GM12878 (cell line): ENCODE measurements around the gene SIDT1. TPM values are rescaled to one million over a fixed set of nuclear protein-coding genes. Genes with fewer than 3 reads are reported as not detected.

Experiments used
- ATAC-seq: fragments of 200-7000 bp; cut with Tn5 transposase; 3 replicates; pipeline ENCODE4 v1.9.1; 2020; ENCODE audit warnings: mild to moderate bottlenecking, moderate library complexity
- BruUV-seq: library from RNA; stranded (reverse); fragments of 400-500 nt; replicated peaks from 2 replicates; lab custom pipeline; 2021; lab: Mats Ljungman, UMichigan
- CTCF ChIA-PET: fragments of 300-600 bp; sonication (Branson Sonifier 250); formaldehyde crosslinking; extraction: SDS; loops from one replicate; lab custom pipeline; 2021; ENCODE audit warnings: inconsistent platforms; lab: Yijun Ruan, JAX
- POLR2A ChIA-PET: fragments of 350-600 bp; formaldehyde crosslinking; extraction: SDS; loops from one replicate; lab custom pipeline; 2021; ENCODE audit warnings: inconsistent platforms; lab: Charles Lee
- RAD21 ChIA-PET: fragments of 300-600 bp; sonication (Branson Sonifier 250); formaldehyde crosslinking; loops from one replicate; lab custom pipeline; 2023; ENCODE audit warnings: antibody characterized with exemption; ENCODE audit not compliant: unreplicated experiment; lab: Charles Lee
- SMC1A ChIA-PET: fragments of 300-600 bp; sonication (Branson Sonifier 250); formaldehyde crosslinking; loops from one replicate; lab custom pipeline; 2023; ENCODE audit not compliant: unreplicated experiment, uncharacterized antibody; lab: Charles Lee
- DNase-seq: peaks from one replicate; pipeline ENCODE4 v3.0.0-alpha.2; 2011; ENCODE audit warnings: low read depth, low spot score
- FAIRE-seq: peaks from 3 replicates; lab custom pipeline; 2011; peaks lifted over from hg19 to GRCh38; lab: Jason Lieb, UNC
- H2AFZ ChIP-seq: 2 replicates; pipeline ENCODE4 v1.6.0; 2011; ENCODE audit warnings: low read depth, low read length, control low read depth; ENCODE audit not compliant: control insufficient read depth
- H3K27ac ChIP-seq: 2 replicates; pipeline ENCODE4 v1.5.1; 2011; ENCODE audit warnings: control low read depth; ENCODE audit not compliant: control insufficient read depth, insufficient read depth
- H3K27me3 ChIP-seq, 2 experiments: replicated peaks in 1 of 2; 2 replicates each; pipeline versions ENCODE4 v1.6.0 to v1.6.1; 2011; ENCODE audit warnings: low read length in 1 of 2; ENCODE audit not compliant: control insufficient read depth in 2 of 2, insufficient read depth in 2 of 2
- H3K36me3 ChIP-seq, 2 experiments: 2 replicates each; pipeline ENCODE4 v1.5.1; 2011; ENCODE audit warnings: low read length in 1 of 2; ENCODE audit not compliant: control insufficient read depth in 2 of 2, insufficient read depth in 2 of 2
- H3K4me1 ChIP-seq: 2 replicates; pipeline ENCODE4 v1.6.1; 2011; ENCODE audit warnings: mild to moderate bottlenecking, low read length, moderate library complexity, mixed read lengths; ENCODE audit not compliant: control insufficient read depth, insufficient read depth
- H3K4me2 ChIP-seq: 2 replicates; pipeline ENCODE4 v1.6.0; 2011; ENCODE audit warnings: control low read depth; ENCODE audit not compliant: control insufficient read depth, insufficient read depth
- H3K4me3 ChIP-seq: fragments of 200-600 bp; sonication (generic); 2 replicates; pipeline ENCODE4 v1.5.1; 2016
- H3K79me2 ChIP-seq: 2 replicates; pipeline ENCODE4 v1.6.0; 2011; ENCODE audit warnings: low read length; ENCODE audit not compliant: control insufficient read depth, insufficient read depth
- H3K9ac ChIP-seq: 2 replicates; pipeline ENCODE4 v1.8.0; 2011; ENCODE audit warnings: low read length, control low read depth, mixed read lengths; ENCODE audit not compliant: control insufficient read depth, insufficient read depth
- H3K9me3 ChIP-seq: replicated peaks from 3 replicates; pipeline ENCODE4 v1.5.1; 2011; ENCODE audit warnings: mild to moderate bottlenecking, low read length; ENCODE audit not compliant: control insufficient read depth, insufficient read depth
- H4K20me1 ChIP-seq: 2 replicates; pipeline ENCODE4 v1.6.0; 2011; ENCODE audit not compliant: control insufficient read depth, insufficient read depth
- BACH1 ChIP-seq: fragments of 450-650 bp; IDR thresholded peaks from 2 replicates; pipeline ENCODE4 v1.6.1; 2017; ENCODE audit warnings: mild to moderate bottlenecking, borderline replicate concordance
- BHLHE40 ChIP-seq, 2 experiments: fragments of 450-650 bp in 1 of 2; IDR thresholded peaks; 2 replicates each; pipeline ENCODE4 v1.6.1; 2011 to 2017; ENCODE audit warnings: low read depth in 2 of 2, borderline replicate concordance in 1 of 2, improper control_type of control experiment in 1 of 2, low read length in 1 of 2, mild to moderate bottlenecking in 1 of 2
- CREM ChIP-seq: IDR thresholded peaks from 2 replicates; pipeline ENCODE4 v1.6.1; 2014; ENCODE audit warnings: antibody characterized with exemption, low read depth
- CTCF ChIP-seq, 3 experiments: IDR thresholded peaks in 2 of 3; conservative IDR thresholded peaks in 1 of 3; 2 replicates each; pipeline ENCODE4 v1.5.1; 2011; ENCODE audit warnings: low read depth in 3 of 3, low read length in 3 of 3, mild to moderate bottlenecking in 3 of 3, control low read depth in 2 of 3, moderate library complexity in 2 of 3, inconsistent platforms in 1 of 3, mixed read lengths in 1 of 3; ENCODE audit not compliant: control insufficient read depth in 2 of 3, insufficient read depth in 1 of 3; ENCODE audit errors: extremely low read depth in 1 of 3
- HDGF ChIP-seq: fragments of 450-650 bp; IDR thresholded peaks from 2 replicates; pipeline ENCODE4 v1.6.1; 2016; ENCODE audit warnings: antibody characterized with exemption
- KLF5 ChIP-seq: fragments of 450-650 bp; IDR thresholded peaks from 2 replicates; pipeline ENCODE4 v1.6.1; 2014; ENCODE audit warnings: mild to moderate bottlenecking; ENCODE audit not compliant: partially characterized antibody
- MAX ChIP-seq: IDR thresholded peaks from 2 replicates; pipeline ENCODE4 v1.6.1; 2012; ENCODE audit warnings: low read depth, low read length, improper control_type of control experiment
- NRF1 ChIP-seq: conservative IDR thresholded peaks from 2 replicates; pipeline ENCODE4 v1.6.1; 2011; ENCODE audit warnings: mild to moderate bottlenecking, low read depth, low read length, improper control_type of control experiment
- PAX5 ChIP-seq: IDR thresholded peaks from 2 replicates; pipeline ENCODE4 v1.6.1; 2011; ENCODE audit warnings: low read depth, low read length, borderline replicate concordance
- RCOR1 ChIP-seq: conservative IDR thresholded peaks from 2 replicates; pipeline ENCODE4 v1.6.1; 2012; ENCODE audit warnings: low read depth, low read length, improper control_type of control experiment
- SMAD5 ChIP-seq: IDR thresholded peaks from 2 replicates; pipeline ENCODE4 v1.6.1; 2016; ENCODE audit warnings: antibody characterized with exemption, low read depth
- SP1 ChIP-seq: IDR thresholded peaks from one replicate; pipeline ENCODE4 v1.6.1; 2011; ENCODE audit warnings: low read depth, low read length
- SRF ChIP-seq, 2 experiments: IDR thresholded peaks; 2 replicates each; pipeline ENCODE4 v1.6.1; 2011; ENCODE audit warnings: low read depth in 2 of 2, low read length in 2 of 2, mild to moderate bottlenecking in 1 of 2, moderate library complexity in 1 of 2
- STAT3 ChIP-seq: IDR thresholded peaks from 2 replicates; pipeline ENCODE4 v1.6.1; 2011; ENCODE audit warnings: low read depth, low read length, improper control_type of control experiment
- YBX1 ChIP-seq: fragments of 450-650 bp; IDR thresholded peaks from 2 replicates; pipeline ENCODE4 v1.6.1; 2016; ENCODE audit warnings: antibody characterized with exemption
- ZBED1 ChIP-seq: IDR thresholded peaks from 2 replicates; pipeline ENCODE4 v1.6.1; 2016; ENCODE audit warnings: borderline replicate concordance
- WGBS: methylation state at CpG from one replicate; pipeline ENCODE4 v1.1.6; 2016; ENCODE audit warnings: low lambda C conversion rate; ENCODE audit not compliant: insufficient replicate concordance, insufficient coverage; ENCODE audit errors: missing lambda C conversion rate; 5-methylcytosine and 5-hydroxymethylcytosine counted together
- in situ Hi-C: fragments of 300-500 bp; cut with MboI; formaldehyde crosslinking; loops from 9 replicates; pipeline ENCODE4 v1.14.3; 2018; ENCODE audit warnings: mixed read lengths
- intact Hi-C: fragments of 100-400 bp; cut with micrococcal nuclease; formaldehyde crosslinking; loops from one replicate; pipeline ENCODE4 v1.14.2; 2022; ENCODE audit not compliant: unreplicated experiment
- polyA plus RNA-seq, 11 experiments: library from polyadenylated mRNA; depleted of rRNA in 4 of 11; unstranded in 6 of 11; stranded (reverse) in 5 of 11; fragments of >200 nt; fragmentation: Nextera tagmentation in 4 of 11; fragmentation: Illumina TruSeq in 1 of 11; extraction: Ambion mirVana in 4 of 11; extraction: Trizol in 1 of 11; gene quantifications; 1 replicate in 1 of 11; 2 replicates in 10 of 11; pipeline versions ENCODE4 v1.2.1 to v1.2.3, GENCODE V29; 2011 to 2016; ENCODE audit warnings: inconsistent platforms in 2 of 11, missing spikeins in 2 of 11, low read depth in 1 of 11
- total RNA-seq, 4 experiments: library from RNA; depleted of rRNA in 3 of 4; stranded (reverse); fragments of >200 nt in 3 of 4; fragmentation: Illumina TruSeq in 1 of 4; extraction: Trizol in 1 of 4; gene quantifications; 2 replicates each; pipeline versions ENCODE4 v1.2.1 to v1.2.3, GENCODE V29; 2013 to 2021

Gene SIDT1
- total and polyA plus RNA-seq, 10 of the 15 experiments (the other 5 are each of a cell fraction or from before 2014, with no cell fraction given), result 3.0 to 45.0 (median 26.6) TPM

GRCh38 chr3:113614402-113614801 lies 82.0 kb downstream of the SIDT1 start:
- ATAC-seq, result no peak
- Histone ChIP-seq H3K27me3 (no peaks in the 10 kb centered on the region), H3K4me1 (no peaks in the 10 kb centered on the region)
- intact Hi-C loops, result no loop called here
- TF ChIP-seq MAX, result no peak
- TF ChIP-seq CREM, result no peak
- TF ChIP-seq STAT3, result no peak
- TF ChIP-seq NRF1, result no peak
- no peak for TF ChIP-seq SP1
- TF ChIP-seq BHLHE40 (IDR thresholded peaks at IDR 0.05; ENCODE audit: borderline replicate concordance in 1 of 2, low read depth in 2 of 2, low read length in 1 of 2), result no peak
- no peak for TF ChIP-seq KLF5
- no peak for TF ChIP-seq BACH1
- TF ChIP-seq, all 136 proteins: peak for 0
- ChIA-PET CTCF (no interaction called here), SMC1A (no interaction called here), POLR2A (no interaction called here), RAD21 (no interaction called here)
- H2AFZ ChIP-seq, result no peak overlapping the region
- no peaks in the 10 kb centered on the region for H4K20me1 ChIP-seq
- H3K9me3 ChIP-seq, result no peaks in the 10 kb centered on the region
- FAIRE-seq, result no peak
- WGBS, result 37% methylated on average over 5 of the region's 5 CpGs
- in situ Hi-C loops, result no loop called here
- no peak overlapping the region for H3K4me3 ChIP-seq
- no peak overlapping the region for H3K9ac ChIP-seq
- H3K79me2 ChIP-seq, result no peaks in the 10 kb centered on the region
- peaks cover 12 to 43% of the 10 kb centered on the region in 2 experiments for H3K36me3 ChIP-seq
- no TSS peak for BruUV-seq
- H3K4me2 ChIP-seq, result no peak overlapping the region
- DNase-seq, result no peak
- no peak overlapping the region for H3K27ac ChIP-seq

DNA sequence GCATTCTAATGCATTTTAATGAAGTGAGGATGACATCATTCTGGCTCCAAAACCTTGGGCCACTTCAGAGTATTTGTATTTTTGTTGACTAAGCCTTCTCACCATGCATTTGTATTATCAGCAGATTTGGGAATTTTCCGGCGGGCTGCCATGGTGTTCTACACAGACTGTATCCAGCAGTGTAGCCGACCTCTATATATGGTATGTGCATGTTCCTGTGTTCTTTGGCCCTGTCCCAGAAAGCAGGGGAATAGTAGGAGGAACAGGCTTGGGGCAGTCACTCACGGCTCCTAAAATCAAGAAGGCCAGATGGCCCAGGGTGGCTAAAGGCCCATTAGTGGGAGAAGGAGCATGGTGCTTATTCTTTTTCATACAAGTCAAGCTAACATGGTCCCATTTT lies 83.6 kb downstream of the SIDT1 start:
- no peak for FAIRE-seq
- Histone ChIP-seq H4K20me1 (no peaks in the 10 kb centered on the region), H3K4me2 (no peak overlapping the region), H3K9me3 (no peaks in the 10 kb centered on the region), H3K27me3 (no peaks in the 10 kb centered on the region), H3K9ac (no peak overlapping the region), H2AFZ (no peak overlapping the region), H3K4me3 (no peak overlapping the region), H3K36me3 (peaks cover 9 to 41% of the 10 kb centered on the region in 2 experiments), H3K4me1 (no peaks in the 10 kb centered on the region), H3K27ac (no peak overlapping the region), H3K79me2 (no peaks in the 10 kb centered on the region)
- SMC1A ChIA-PET, result interaction anchor here (1.3 kb wide), 1 partner anchor 122 kb away, joined by 3 read pairs; no protein-coding TSS in a partner anchor
- no peak for DNase-seq
- CTCF ChIA-PET, result no interaction called here
- ATAC-seq, result no peak
- RAD21 ChIA-PET, result no interaction called here
- BruUV-seq, result no TSS peak
- intact Hi-C loops, result no loop called here
- in situ Hi-C loops, result no loop called here
- 98% methylated on average over 4 of the region's 4 CpGs for WGBS
- POLR2A ChIA-PET, result interaction anchor here (0.7 kb wide), 1 partner anchor 34 kb away, joined by 3 read pairs; no protein-coding TSS in a partner anchor
- TF ChIP-seq HDGF, result no peak
- TF ChIP-seq RCOR1, result no peak
- no peak for TF ChIP-seq SMAD5
- no peak for TF ChIP-seq SRF (IDR thresholded peaks at IDR 0.05; ENCODE audit: low read depth in 2 of 2, low read length in 2 of 2)
- TF ChIP-seq CTCF (IDR thresholded peaks at IDR 0.05 in 2 of 3, conservative IDR thresholded peaks at IDR 0.05 in 1 of 3; ENCODE audit: control insufficient read depth in 2 of 3, extremely low read depth in 1 of 3, insufficient read depth in 1 of 3, low read depth in 3 of 3, low read length in 3 of 3), result no peak
- TF ChIP-seq PAX5, result no peak
- TF ChIP-seq YBX1, result no peak
- no peak for TF ChIP-seq ZBED1
